ENCODE results near the gene GARIN1A.
"Not testable (repeated sequence)": the region's sequence is repeated elsewhere in the genome, so short reads cannot be mapped to it uniquely, and the experiment has no call there.

The GARIN1A gene

GRCh38 chr7:128654080-128654479 lies 18.0 kb upstream of the GARIN1A start:
- H3K36me3 ChIP-seq (replicated peaks; ENCODE audit: low read depth, low read length); H3K4me3 ChIP-seq (ENCODE audit: low read length); H3K79me2 ChIP-seq (ENCODE audit: low read length); H3K27ac ChIP-seq (ENCODE audit: low read length); H2AFZ ChIP-seq (ENCODE audit: low read depth, low read length); H4K20me1 ChIP-seq (ENCODE audit: insufficient read depth, low read length); H3K9ac ChIP-seq (ENCODE audit: low read length); H3K27me3 ChIP-seq (ENCODE audit: low read depth, low read length); H3K4me1 ChIP-seq (ENCODE audit: low read length); H3K9me3 ChIP-seq (ENCODE audit: insufficient read depth, low read length); H3K4me2 ChIP-seq (ENCODE audit: low read length): not testable (repeated sequence)

- not testable (repeated sequence) for H2AFZ ChIP-seq (ENCODE audit: low read depth, low read length); H3K36me3 ChIP-seq (replicated peaks; ENCODE audit: low read depth, low read length)
Observed at GRCh38 chr7:128654501-128654900, 17.6 kb upstream of the GARIN1A start.

GRCh38 chr7:128658428-128658827 lies 13.7 kb upstream of the GARIN1A start:
- not testable (repeated sequence) for H2AFZ ChIP-seq (ENCODE audit: low read depth, low read length); H3K9ac ChIP-seq (ENCODE audit: low read length); H4K20me1 ChIP-seq (ENCODE audit: insufficient read depth, low read length); H3K4me3 ChIP-seq (ENCODE audit: low read length); H3K9me3 ChIP-seq (ENCODE audit: insufficient read depth, low read length); H3K4me1 ChIP-seq (ENCODE audit: low read length); H3K36me3 ChIP-seq (replicated peaks; ENCODE audit: low read depth, low read length); H3K27ac ChIP-seq (ENCODE audit: low read length); H3K79me2 ChIP-seq (ENCODE audit: low read length); H3K27me3 ChIP-seq (ENCODE audit: low read depth, low read length); H3K4me2 ChIP-seq (ENCODE audit: low read length)

More at GRCh38 chr7:128654501-128654900, 17.6 kb upstream of the GARIN1A start:
- not testable (repeated sequence) for H3K9ac ChIP-seq (ENCODE audit: low read length); H3K27ac ChIP-seq (ENCODE audit: low read length); H3K4me2 ChIP-seq (ENCODE audit: low read length); H4K20me1 ChIP-seq (ENCODE audit: insufficient read depth, low read length); H3K4me1 ChIP-seq (ENCODE audit: low read length); H3K27me3 ChIP-seq (ENCODE audit: low read depth, low read length); H3K9me3 ChIP-seq (ENCODE audit: insufficient read depth, low read length); H3K4me3 ChIP-seq (ENCODE audit: low read length); H3K79me2 ChIP-seq (ENCODE audit: low read length)

GRCh38 chr7:128660596-128660995 lies 11.5 kb upstream of the GARIN1A start:
- Histone ChIP-seq H3K9ac (ENCODE audit: low read length) (no peak overlapping the region), H3K36me3 (replicated peaks; ENCODE audit: low read depth, low read length) (peaks cover 4% of the 10 kb centered on the region), H2AFZ (ENCODE audit: low read depth, low read length) (no peak overlapping the region), H3K79me2 (ENCODE audit: low read length) (no peaks in the 10 kb centered on the region), H3K9me3 (ENCODE audit: insufficient read depth, low read length) (no peaks in the 10 kb centered on the region), H3K27ac (ENCODE audit: low read length) (no peak overlapping the region), H3K4me3 (ENCODE audit: low read length) (no peak overlapping the region), H3K4me2 (ENCODE audit: low read length) (no peak overlapping the region), H4K20me1 (ENCODE audit: insufficient read depth, low read length) (no peaks in the 10 kb centered on the region), H3K27me3 (ENCODE audit: low read depth, low read length) (no peaks in the 10 kb centered on the region), H3K4me1 (ENCODE audit: low read length) (no peaks in the 10 kb centered on the region)
- TF ChIP-seq EZH2phosphoT487 (IDR thresholded peaks at IDR 0.05; ENCODE audit: low read depth) (no peak), CTCF (IDR thresholded peaks at IDR 0.05; ENCODE audit: low read depth, low read length) (no peak)

- H3K4me1 ChIP-seq (ENCODE audit: low read length) = no peaks in the 10 kb centered on the region
- no peaks in the 10 kb centered on the region for H3K9me3 ChIP-seq (ENCODE audit: insufficient read depth, low read length)
- H4K20me1 ChIP-seq (ENCODE audit: insufficient read depth, low read length) = no peaks in the 10 kb centered on the region
- TF ChIP-seq EZH2phosphoT487 (IDR thresholded peaks at IDR 0.05; ENCODE audit: low read depth) (no peak), CTCF (IDR thresholded peaks at IDR 0.05; ENCODE audit: low read depth, low read length) (no peak)
- no peak overlapping the region for H3K4me3 ChIP-seq (ENCODE audit: low read length)
- peaks cover 4% of the 10 kb centered on the region for H3K36me3 ChIP-seq (replicated peaks; ENCODE audit: low read depth, low read length)
- H3K4me2 ChIP-seq (ENCODE audit: low read length) = no peak overlapping the region
- no peak overlapping the region for H3K27ac ChIP-seq (ENCODE audit: low read length)
- no peaks in the 10 kb centered on the region for H3K27me3 ChIP-seq (ENCODE audit: low read depth, low read length)
- no peaks in the 10 kb centered on the region for H3K79me2 ChIP-seq (ENCODE audit: low read length)
- H3K9ac ChIP-seq (ENCODE audit: low read length) = no peak overlapping the region
- no peak overlapping the region for H2AFZ ChIP-seq (ENCODE audit: low read depth, low read length)
Observed at GRCh38 chr7:128661446-128661845, 10.6 kb upstream of the GARIN1A start.

GRCh38 chr7:128662091-128662490 lies 10.0 kb upstream of the GARIN1A start:
- no peaks in the 10 kb centered on the region for H4K20me1 ChIP-seq (ENCODE audit: insufficient read depth, low read length)
- H3K4me2 ChIP-seq (ENCODE audit: low read length) = no peak overlapping the region
- TF ChIP-seq CTCF (IDR thresholded peaks at IDR 0.05; ENCODE audit: low read depth, low read length) (no peak), EZH2phosphoT487 (IDR thresholded peaks at IDR 0.05; ENCODE audit: low read depth) (no peak)
- no peaks in the 10 kb centered on the region for H3K4me1 ChIP-seq (ENCODE audit: low read length)
- peaks cover 4% of the 10 kb centered on the region for H3K36me3 ChIP-seq (replicated peaks; ENCODE audit: low read depth, low read length)
- no peaks in the 10 kb centered on the region for H3K79me2 ChIP-seq (ENCODE audit: low read length)
- no peak overlapping the region for H2AFZ ChIP-seq (ENCODE audit: low read depth, low read length)
- no peak overlapping the region for H3K9ac ChIP-seq (ENCODE audit: low read length)
- H3K4me3 ChIP-seq (ENCODE audit: low read length) = no peak overlapping the region
- no peak overlapping the region for H3K27ac ChIP-seq (ENCODE audit: low read length)
- no peaks in the 10 kb centered on the region for H3K27me3 ChIP-seq (ENCODE audit: low read depth, low read length)
- no peaks in the 10 kb centered on the region for H3K9me3 ChIP-seq (ENCODE audit: insufficient read depth, low read length)

GRCh38 chr7:128663223-128663622 lies 8.9 kb upstream of the GARIN1A start:
- not testable (repeated sequence) for H3K4me2 ChIP-seq (ENCODE audit: low read length); H4K20me1 ChIP-seq (ENCODE audit: insufficient read depth, low read length); H3K36me3 ChIP-seq (replicated peaks; ENCODE audit: low read depth, low read length); H3K79me2 ChIP-seq (ENCODE audit: low read length); H3K9me3 ChIP-seq (ENCODE audit: insufficient read depth, low read length); H3K4me3 ChIP-seq (ENCODE audit: low read length); H3K4me1 ChIP-seq (ENCODE audit: low read length); H2AFZ ChIP-seq (ENCODE audit: low read depth, low read length); H3K27me3 ChIP-seq (ENCODE audit: low read depth, low read length); H3K27ac ChIP-seq (ENCODE audit: low read length); H3K9ac ChIP-seq (ENCODE audit: low read length)
